Measurements from ENCODE around the gene SLC23A1. TPM values are rescaled to one million over a fixed set of nuclear protein-coding genes. Genes with fewer than 3 reads are reported as not detected.
A peak's percentile ranks its signal among the peaks of the same experiment; 100 is the strongest.

Gene SLC23A1
- total RNA-seq (2021; ENCODE audit: unreplicated experiment): not detected
- polyA plus RNA-seq (2012; ENCODE audit: insufficient read length): not detected
- Bru-seq, nascent RNA: percentile 15 among the genes with signal in this experiment
- percentile 15 among the genes with signal in this experiment for BruChase-seq, experiment 1, labeled RNA remaining after a 2-hour chase
- percentile 10 among the genes with signal in this experiment for BruChase-seq, experiment 2, labeled RNA remaining after a 6-hour chase
- long read RNA-seq, partial matches to known transcripts: 0 of 1 reads
- long read RNA-seq, other reads (novel, unspliced or antisense): 1 of 1 reads

- DNase-seq (ENCODE audit: low read depth, low spot score): no peak
- intact Hi-C loops (cut with micrococcal nuclease; ENCODE audit: unreplicated experiment): no loop called here
- Histone ChIP-seq H3K36me3 (ENCODE audit: control insufficient read depth, insufficient read depth, low read length) (no peaks in the 10 kb centered on the region), H3K27ac (ENCODE audit: low read length) (no peak within 1 kb of the TSS), H3K4me3 (ENCODE audit: low read depth in 2 of 2, low read length in 2 of 2) (no peak within 1 kb of the TSS), H3K4me1 (ENCODE audit: control insufficient read depth, insufficient read depth, low read length) (no peaks in the 10 kb centered on the region; the same call in 1 of the 2 replicates), H3K9me3 (ENCODE audit: control insufficient read depth, insufficient read depth, low read depth, low read length) (no peaks in the 10 kb centered on the region), H3K27me3 (ENCODE audit: control insufficient read depth, insufficient read depth, low read length) (no peaks in the 10 kb centered on the region)
- CTCF ChIA-PET: no interaction called here
- ATAC-seq: no peak
- no peak for TF ChIP-seq CTCF (IDR thresholded peaks at IDR 0.05)
- TF ChIP-seq SIN3A (IDR thresholded peaks at IDR 0.05; ENCODE audit: borderline replicate concordance, insufficient read depth, low read depth, low read length): no peak
- TF ChIP-seq TCF7L2 (IDR thresholded peaks at IDR 0.05; ENCODE audit: low read depth, low read length): no peak
- no peak for TF ChIP-seq POLR2AphosphoS5 (IDR thresholded peaks at IDR 0.05; ENCODE audit: low read depth, low read length)
- TF ChIP-seq, protein P1, sequence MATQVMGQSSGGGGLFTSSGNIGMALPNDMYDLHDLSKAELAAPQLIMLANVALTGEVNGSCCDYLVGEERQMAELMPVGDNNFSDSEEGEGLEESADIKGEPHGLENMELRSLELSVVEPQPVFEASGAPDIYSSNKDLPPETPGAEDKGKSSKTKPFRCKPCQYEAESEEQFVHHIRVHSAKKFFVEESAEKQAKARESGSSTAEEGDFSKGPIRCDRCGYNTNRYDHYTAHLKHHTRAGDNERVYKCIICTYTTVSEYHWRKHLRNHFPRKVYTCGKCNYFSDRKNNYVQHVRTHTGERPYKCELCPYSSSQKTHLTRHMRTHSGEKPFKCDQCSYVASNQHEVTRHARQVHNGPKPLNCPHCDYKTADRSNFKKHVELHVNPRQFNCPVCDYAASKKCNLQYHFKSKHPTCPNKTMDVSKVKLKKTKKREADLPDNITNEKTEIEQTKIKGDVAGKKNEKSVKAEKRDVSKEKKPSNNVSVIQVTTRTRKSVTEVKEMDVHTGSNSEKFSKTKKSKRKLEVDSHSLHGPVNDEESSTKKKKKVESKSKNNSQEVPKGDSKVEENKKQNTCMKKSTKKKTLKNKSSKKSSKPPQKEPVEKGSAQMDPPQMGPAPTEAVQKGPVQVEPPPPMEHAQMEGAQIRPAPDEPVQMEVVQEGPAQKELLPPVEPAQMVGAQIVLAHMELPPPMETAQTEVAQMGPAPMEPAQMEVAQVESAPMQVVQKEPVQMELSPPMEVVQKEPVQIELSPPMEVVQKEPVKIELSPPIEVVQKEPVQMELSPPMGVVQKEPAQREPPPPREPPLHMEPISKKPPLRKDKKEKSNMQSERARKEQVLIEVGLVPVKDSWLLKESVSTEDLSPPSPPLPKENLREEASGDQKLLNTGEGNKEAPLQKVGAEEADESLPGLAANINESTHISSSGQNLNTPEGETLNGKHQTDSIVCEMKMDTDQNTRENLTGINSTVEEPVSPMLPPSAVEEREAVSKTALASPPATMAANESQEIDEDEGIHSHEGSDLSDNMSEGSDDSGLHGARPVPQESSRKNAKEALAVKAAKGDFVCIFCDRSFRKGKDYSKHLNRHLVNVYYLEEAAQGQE (IDR thresholded peaks at IDR 0.05; ENCODE audit: insufficient read depth in 1 of 2, low read depth in 2 of 2, low read length in 1 of 2): no peak
- BruUV-seq (replicated peaks): no TSS peak
- POLR2A ChIA-PET: no interaction called here
- in situ Hi-C loops (cut with HindIII; ENCODE audit: low pct_unique_long_range_greater_than_20kb, low sequenced_read_pairs): no loop called here
Observed at GRCh38 chr5:139383275-139383992, at the start of gene SLC23A1. Gene SLC23A1, minus strand, starts transcription at chr5:139383297. Its CDS starts 44 bp downstream, at chr5:139383253.

DNA sequence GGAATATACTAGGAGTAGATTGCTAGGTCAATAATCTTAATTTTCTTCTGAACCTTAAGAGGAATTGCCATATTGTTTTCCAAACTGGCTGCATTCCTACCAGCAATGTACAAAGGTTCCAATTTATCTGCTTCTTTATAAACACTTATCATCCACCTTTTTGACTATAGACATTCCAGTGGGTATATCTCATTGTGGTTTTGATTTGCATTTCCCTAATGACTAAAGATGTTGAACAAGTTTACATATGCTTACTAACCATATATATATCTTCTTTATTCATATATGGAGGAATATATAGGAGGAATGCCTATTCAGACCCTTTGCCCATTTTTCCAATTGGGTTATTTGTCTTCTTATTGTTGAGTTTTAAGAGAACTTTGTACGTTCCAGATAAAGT is 48.6 kb upstream of the SLC23A1 start:
- H3K9me3 ChIP-seq (ENCODE audit: control insufficient read depth, insufficient read depth, low read depth, low read length): no peaks in the 10 kb centered on the region
- no peak for TF ChIP-seq CTCF (IDR thresholded peaks at IDR 0.05)
- no peak for TF ChIP-seq POLR2AphosphoS5 (IDR thresholded peaks at IDR 0.05; ENCODE audit: low read depth, low read length)
- TF ChIP-seq, protein P1 (IDR thresholded peaks at IDR 0.05; ENCODE audit: insufficient read depth in 1 of 2, low read depth in 2 of 2, low read length in 1 of 2): no peak
- TF ChIP-seq SIN3A (IDR thresholded peaks at IDR 0.05; ENCODE audit: borderline replicate concordance, insufficient read depth, low read depth, low read length): no peak
- no peak for TF ChIP-seq TCF7L2 (IDR thresholded peaks at IDR 0.05; ENCODE audit: low read depth, low read length)
- no peaks in the 10 kb centered on the region for H3K27me3 ChIP-seq (ENCODE audit: control insufficient read depth, insufficient read depth, low read length)
- no TSS peak for BruUV-seq (replicated peaks)
- no peak for DNase-seq (ENCODE audit: low read depth, low spot score)
- no peak for ATAC-seq
- no peak overlapping the region for H3K27ac ChIP-seq (ENCODE audit: low read length)
- CTCF ChIA-PET: no interaction called here
- no peaks in the 10 kb centered on the region for H3K4me1 ChIP-seq (ENCODE audit: control insufficient read depth, insufficient read depth, low read length)
- intact Hi-C loops (cut with micrococcal nuclease; ENCODE audit: unreplicated experiment) (no loop called here), in situ Hi-C loops (cut with HindIII; ENCODE audit: low pct_unique_long_range_greater_than_20kb, low sequenced_read_pairs) (no loop called here)
- H3K4me3 ChIP-seq (ENCODE audit: low read depth in 2 of 2, low read length in 2 of 2): no peak overlapping the region
- POLR2A ChIA-PET: no interaction called here
- H3K36me3 ChIP-seq (ENCODE audit: control insufficient read depth, insufficient read depth, low read length): no peaks in the 10 kb centered on the region

All from Panc1 (cell line).